DND-41 (cell line): ENCODE results near the gene GNAI2.

Source experiments
- ATAC-seq: fragments of 200-7000 bp; cut with Tn5 transposase; 3 replicates; pipeline ENCODE4 v1.9.1; 2021; ENCODE audit warnings: low read depth; ENCODE audit not compliant: insufficient read depth
- DNase-seq: peaks from one replicate; pipeline ENCODE4 v3.0.0-alpha.2; 2020
- H2AFZ ChIP-seq: 2 replicates; pipeline ENCODE4 v1.6.0; 2012; ENCODE audit warnings: low read depth, low read length
- H3K27ac ChIP-seq: 2 replicates; pipeline ENCODE4 v1.5.1; 2012; ENCODE audit warnings: low read length, inconsistent platforms
- H3K27me3 ChIP-seq: fragments of 200-600 bp; sonication (generic); 2 replicates; pipeline ENCODE4 v1.6.0; 2012; ENCODE audit warnings: low read length, mild to moderate bottlenecking, inconsistent platforms; ENCODE audit not compliant: insufficient read depth, poor library complexity
- H3K36me3 ChIP-seq: 2 replicates; pipeline ENCODE4 v1.5.1; 2012; ENCODE audit warnings: low read length, inconsistent platforms; ENCODE audit not compliant: insufficient read depth
- H3K4me1 ChIP-seq: 2 replicates; pipeline ENCODE4 v1.5.1; 2012; ENCODE audit warnings: mild to moderate bottlenecking, low read length; ENCODE audit not compliant: insufficient read depth
- H3K4me2 ChIP-seq: 2 replicates; pipeline ENCODE4 v1.6.0; 2012; ENCODE audit warnings: mild to moderate bottlenecking, moderate library complexity, low read length, inconsistent platforms; ENCODE audit not compliant: insufficient read depth
- H3K4me3 ChIP-seq, 2 experiments: fragments of 200-600 bp in 1 of 2; shearing (Covaris generic) in 1 of 2; 2 replicates each; pipeline ENCODE4 v1.5.1; 2012 to 2016; ENCODE audit warnings: inconsistent platforms in 2 of 2, low read length in 2 of 2, mild to moderate bottlenecking in 2 of 2, low read depth in 1 of 2, moderate library complexity in 1 of 2
- H3K79me2 ChIP-seq: 2 replicates; pipeline ENCODE4 v1.6.0; 2012; ENCODE audit warnings: low read length, inconsistent platforms; ENCODE audit not compliant: insufficient read depth
- H3K9ac ChIP-seq: 2 replicates; pipeline ENCODE4 v1.6.0; 2012; ENCODE audit warnings: low read depth, mild to moderate bottlenecking, inconsistent platforms, low read length, moderate library complexity
- H3K9me3 ChIP-seq: 2 replicates; pipeline ENCODE4 v1.5.1; 2012; ENCODE audit warnings: low read length, moderate library complexity, mild to moderate bottlenecking, inconsistent platforms; ENCODE audit not compliant: insufficient read depth, severe bottlenecking
- H4K20me1 ChIP-seq: 2 replicates; pipeline ENCODE4 v1.6.0; 2012; ENCODE audit warnings: low read length; ENCODE audit not compliant: insufficient read depth
- EZH2 ChIP-seq: IDR thresholded peaks from 3 replicates; pipeline ENCODE4 v1.6.1; 2012; ENCODE audit warnings: borderline replicate concordance, low read depth, mild to moderate bottlenecking, moderate library complexity, low read length, inconsistent platforms; ENCODE audit not compliant: severe bottlenecking
- TF ChIP-seq, protein P1 (sequence below): IDR thresholded peaks from 2 replicates; pipeline ENCODE4 v1.5.1; 2012; ENCODE audit warnings: borderline replicate concordance, low read length, moderate library complexity, mild to moderate bottlenecking; ENCODE audit not compliant: poor library complexity, severe bottlenecking; ENCODE audit errors: extremely low read depth

The GNAI2 gene

DNA sequence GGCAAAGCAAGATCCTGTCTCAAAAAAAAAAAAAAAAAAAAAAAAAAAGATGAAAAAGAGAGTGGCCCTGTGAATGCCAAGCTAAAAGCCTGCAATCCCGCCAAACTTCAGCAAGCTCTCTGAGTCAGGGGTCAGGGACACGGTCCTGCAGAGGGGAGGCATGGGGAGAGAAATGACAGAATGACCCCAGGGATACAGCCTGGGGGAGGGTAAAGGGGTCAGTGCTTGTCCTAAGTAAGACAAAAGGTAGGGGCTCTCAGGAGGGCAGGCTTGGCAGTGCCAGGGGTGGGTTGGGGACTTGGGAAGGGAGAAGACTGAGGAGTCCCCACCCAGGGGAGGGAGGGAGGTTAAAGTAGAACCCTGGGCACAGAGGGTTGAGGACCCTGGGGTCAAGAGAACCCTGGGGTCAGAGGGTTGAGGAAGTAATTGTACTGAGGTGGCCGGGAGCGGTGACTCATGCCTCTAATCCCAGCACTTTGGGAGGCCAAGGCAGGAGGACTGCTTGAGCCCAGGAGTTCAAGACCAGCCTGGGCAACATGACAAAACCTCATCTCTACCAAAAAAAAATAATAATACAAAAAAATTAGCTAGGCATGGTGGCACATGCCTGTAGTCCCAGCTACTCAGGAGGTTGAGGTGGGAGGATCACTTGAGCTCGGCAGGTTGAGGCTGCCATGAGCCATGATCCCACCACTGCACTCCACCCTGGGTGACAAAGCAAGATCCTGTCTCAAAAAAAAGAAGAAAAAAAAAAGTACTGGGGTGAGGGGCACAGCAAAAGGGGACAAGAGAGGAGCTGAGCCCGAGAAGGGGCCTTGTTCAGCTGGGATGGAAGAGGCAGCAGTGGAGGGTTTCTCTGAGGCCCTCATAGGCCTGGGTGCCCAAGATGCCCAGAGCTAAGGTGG, 27.7 kb downstream of the GNAI2 start:
- no peak for ATAC-seq
- H3K4me3 ChIP-seq = no peak overlapping the region
- peaks cover 18% of the 10 kb centered on the region for H3K4me1 ChIP-seq
- H3K9me3 ChIP-seq = no peaks in the 10 kb centered on the region
- H4K20me1 ChIP-seq = no peaks in the 10 kb centered on the region
- H3K27me3 ChIP-seq = no peaks in the 10 kb centered on the region
- DNase-seq = no peak
- H3K27ac ChIP-seq = no peak overlapping the region
- H2AFZ ChIP-seq = no peak overlapping the region
- TF ChIP-seq EZH2 = no peak
- TF ChIP-seq, protein P1, sequence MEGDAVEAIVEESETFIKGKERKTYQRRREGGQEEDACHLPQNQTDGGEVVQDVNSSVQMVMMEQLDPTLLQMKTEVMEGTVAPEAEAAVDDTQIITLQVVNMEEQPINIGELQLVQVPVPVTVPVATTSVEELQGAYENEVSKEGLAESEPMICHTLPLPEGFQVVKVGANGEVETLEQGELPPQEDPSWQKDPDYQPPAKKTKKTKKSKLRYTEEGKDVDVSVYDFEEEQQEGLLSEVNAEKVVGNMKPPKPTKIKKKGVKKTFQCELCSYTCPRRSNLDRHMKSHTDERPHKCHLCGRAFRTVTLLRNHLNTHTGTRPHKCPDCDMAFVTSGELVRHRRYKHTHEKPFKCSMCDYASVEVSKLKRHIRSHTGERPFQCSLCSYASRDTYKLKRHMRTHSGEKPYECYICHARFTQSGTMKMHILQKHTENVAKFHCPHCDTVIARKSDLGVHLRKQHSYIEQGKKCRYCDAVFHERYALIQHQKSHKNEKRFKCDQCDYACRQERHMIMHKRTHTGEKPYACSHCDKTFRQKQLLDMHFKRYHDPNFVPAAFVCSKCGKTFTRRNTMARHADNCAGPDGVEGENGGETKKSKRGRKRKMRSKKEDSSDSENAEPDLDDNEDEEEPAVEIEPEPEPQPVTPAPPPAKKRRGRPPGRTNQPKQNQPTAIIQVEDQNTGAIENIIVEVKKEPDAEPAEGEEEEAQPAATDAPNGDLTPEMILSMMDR = no peak
- no peaks in the 10 kb centered on the region for H3K79me2 ChIP-seq
- H3K36me3 ChIP-seq = no peaks in the 10 kb centered on the region
- H3K4me2 ChIP-seq = no peak overlapping the region
- H3K9ac ChIP-seq = no peak overlapping the region

DNA sequence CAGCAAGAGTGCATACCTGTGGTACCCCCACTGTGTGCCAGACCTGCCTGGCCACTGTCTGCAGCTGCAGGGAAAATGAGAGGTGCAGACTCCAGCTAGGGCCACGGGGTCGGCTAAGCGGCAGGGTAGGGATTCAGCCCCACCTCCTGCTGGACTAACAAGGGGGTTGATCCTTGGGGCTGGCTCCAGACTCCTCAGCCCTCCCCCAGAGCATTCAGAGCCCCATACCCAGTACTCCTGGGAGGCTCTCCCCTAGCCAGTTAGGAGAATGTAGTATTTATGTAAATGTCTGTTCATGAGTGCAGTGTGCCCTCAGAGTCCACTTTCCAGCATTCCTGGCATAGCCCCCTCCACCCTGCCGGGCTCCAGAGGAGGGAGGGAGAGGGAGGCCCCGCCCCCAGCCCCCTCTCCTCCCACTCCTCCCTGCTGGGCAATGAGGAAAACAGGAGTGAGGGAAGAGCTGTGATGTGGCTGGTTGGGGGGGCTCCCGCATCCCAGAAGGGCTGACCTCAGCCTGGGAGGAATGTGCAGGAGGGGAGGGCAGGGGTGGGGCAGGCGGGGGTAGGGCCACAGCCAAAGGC, 28.5 kb downstream of the GNAI2 start:
- Histone ChIP-seq H3K36me3 (no peaks in the 10 kb centered on the region), H3K4me1 (peaks cover 17% of the 10 kb centered on the region), H3K27ac (no peak overlapping the region), H3K4me2 (no peak overlapping the region), H3K79me2 (no peaks in the 10 kb centered on the region), H3K4me3 (no peak overlapping the region), H4K20me1 (no peaks in the 10 kb centered on the region), H3K9ac (no peak overlapping the region), H3K9me3 (no peaks in the 10 kb centered on the region), H3K27me3 (no peaks in the 10 kb centered on the region), H2AFZ (no peak overlapping the region)
- TF ChIP-seq, protein P1 = no peak
- no peak for TF ChIP-seq EZH2
- DNase-seq (no peak), ATAC-seq (no peak)

DNA sequence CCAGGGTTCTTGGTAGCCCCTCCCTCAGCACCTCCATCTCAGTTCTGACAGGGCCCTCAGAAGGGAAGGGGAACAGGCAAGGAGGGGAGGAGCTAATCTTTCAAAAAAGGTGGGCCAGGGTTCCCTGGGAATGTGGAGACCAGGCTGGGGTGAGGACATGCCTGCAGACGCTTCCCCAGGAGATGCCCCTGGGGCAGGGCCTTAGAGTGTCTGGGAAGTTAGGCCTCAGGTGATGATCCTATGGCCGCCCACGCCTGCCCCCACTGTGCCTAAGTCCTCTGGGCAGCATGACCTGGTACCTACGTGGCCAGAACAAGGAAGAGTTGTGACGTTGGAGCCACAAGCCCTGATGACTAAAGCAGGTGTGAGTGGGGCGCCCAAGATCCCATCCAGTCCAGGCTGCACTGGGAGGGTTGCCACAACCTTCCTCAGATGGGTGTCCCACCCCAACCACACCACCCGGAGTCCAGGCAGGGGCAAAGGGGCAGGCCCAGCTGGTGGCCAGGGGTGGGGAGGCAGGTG, 29.0 kb downstream of the GNAI2 start:
- DNase-seq (no peak), ATAC-seq (no peak)
- Histone ChIP-seq H3K9ac (no peak overlapping the region), H3K27ac (no peak overlapping the region), H2AFZ (no peak overlapping the region), H3K9me3 (no peaks in the 10 kb centered on the region), H3K4me1 (peaks cover 13% of the 10 kb centered on the region), H3K36me3 (no peaks in the 10 kb centered on the region), H3K27me3 (no peaks in the 10 kb centered on the region), H4K20me1 (no peaks in the 10 kb centered on the region), H3K4me3 (no peak overlapping the region), H3K79me2 (no peaks in the 10 kb centered on the region), H3K4me2 (no peak overlapping the region)
- no peak for TF ChIP-seq EZH2
- TF ChIP-seq, protein P1 = no peak
